Measurements from ENCODE around the gene FLACC1.
"Not testable (repeated sequence)": the region's sequence is repeated elsewhere in the genome, so short reads cannot be mapped to it uniquely, and the experiment has no call there.

The FLACC1 gene

DNA sequence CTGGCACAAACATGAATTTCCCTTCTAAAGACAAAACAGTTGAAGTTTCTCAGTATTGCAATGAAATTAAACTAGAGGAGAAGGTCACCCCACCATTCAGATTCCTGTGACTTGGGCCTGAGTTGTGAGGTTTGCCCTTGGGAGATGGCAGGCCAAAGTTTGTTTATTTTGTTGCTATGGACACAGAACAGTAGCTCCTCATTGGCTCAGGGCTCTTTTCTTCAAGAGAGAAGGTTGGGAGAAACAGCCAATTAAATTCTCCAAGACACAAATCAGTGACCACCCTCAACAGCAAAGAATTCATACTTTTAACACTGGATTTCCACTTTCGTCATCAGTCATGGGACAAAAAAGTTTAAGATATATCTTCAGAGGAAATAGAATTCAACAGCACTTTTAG is at the start of gene FLACC1:
Gene FLACC1, minus strand, starts transcription at position 125 of the 400 bp plus-strand sequence. CDS start 5,941 bp downstream, outside the sequence.
- no peak for DNase-seq (ENCODE audit: low read depth in 2 of 2)

DNA sequence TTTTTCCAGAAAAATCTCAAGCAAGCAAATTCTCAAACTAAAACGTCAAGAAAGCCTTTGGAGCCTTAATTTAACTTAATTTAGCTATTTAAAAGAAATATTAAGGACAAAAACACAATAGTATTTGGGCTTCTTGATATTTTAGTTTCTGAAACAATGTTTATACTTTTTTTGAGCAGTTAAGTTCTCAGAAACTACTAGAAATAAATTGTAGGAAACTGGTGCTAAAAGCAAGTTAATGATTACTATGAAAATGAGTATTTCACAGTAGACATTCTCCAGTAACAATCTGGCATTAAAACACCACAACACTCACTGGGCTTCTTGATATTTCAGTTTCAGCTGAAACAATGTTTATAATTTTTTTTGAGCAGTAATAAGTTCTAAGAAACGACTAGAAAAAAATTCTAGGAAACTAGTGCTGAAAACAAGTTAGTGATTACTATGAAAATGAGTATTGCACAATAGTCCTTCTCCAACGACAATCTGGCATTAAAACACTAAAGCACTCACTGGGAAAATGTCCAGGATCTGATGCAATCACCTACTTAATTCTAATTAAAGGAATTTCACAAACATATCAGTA is 49.0 kb upstream of the FLACC1 start:
- DNase-seq (ENCODE audit: low read depth in 2 of 2): no peak

DNA sequence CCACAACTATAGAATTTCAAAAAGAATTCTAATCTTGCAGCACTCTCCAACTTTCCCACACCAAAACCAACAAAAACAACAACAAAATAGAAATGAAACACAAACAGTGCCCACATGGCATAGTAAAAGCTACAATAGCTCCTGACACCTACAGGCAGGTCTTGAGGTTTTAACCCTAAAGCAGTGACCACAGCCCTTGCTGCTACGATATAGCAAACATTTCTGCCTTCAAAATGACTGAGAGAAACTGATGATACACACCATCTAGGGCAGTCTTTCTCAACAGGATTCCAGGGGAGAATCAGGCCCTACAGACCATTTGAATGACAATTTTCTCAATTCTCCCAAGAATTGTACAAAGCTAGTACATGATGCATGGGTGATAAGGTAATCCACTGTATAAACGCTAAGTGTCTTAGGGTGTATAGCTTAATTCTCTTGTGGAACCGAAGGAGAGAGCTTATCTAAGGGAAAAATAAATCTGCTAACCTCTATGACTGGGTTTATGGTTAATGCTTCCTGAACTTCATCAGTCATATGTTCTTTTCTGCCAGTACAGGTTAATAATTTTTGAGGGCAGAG is 47.6 kb upstream of the FLACC1 start:
- DNase-seq (ENCODE audit: low read depth in 2 of 2): no peak

- no peak for DNase-seq (ENCODE audit: low read depth in 2 of 2)
Measured at GRCh38 chr2:201403880-201404279, 46.7 kb upstream of the FLACC1 start.

- DNase-seq (ENCODE audit: low read depth in 2 of 2): no peak
Measured at GRCh38 chr2:201402651-201403562, 45.8 kb upstream of the FLACC1 start.

GRCh38 chr2:201401815-201402214 is 44.7 kb upstream of the FLACC1 start:
- DNase-seq (ENCODE audit: low read depth in 2 of 2): no peak

DNA sequence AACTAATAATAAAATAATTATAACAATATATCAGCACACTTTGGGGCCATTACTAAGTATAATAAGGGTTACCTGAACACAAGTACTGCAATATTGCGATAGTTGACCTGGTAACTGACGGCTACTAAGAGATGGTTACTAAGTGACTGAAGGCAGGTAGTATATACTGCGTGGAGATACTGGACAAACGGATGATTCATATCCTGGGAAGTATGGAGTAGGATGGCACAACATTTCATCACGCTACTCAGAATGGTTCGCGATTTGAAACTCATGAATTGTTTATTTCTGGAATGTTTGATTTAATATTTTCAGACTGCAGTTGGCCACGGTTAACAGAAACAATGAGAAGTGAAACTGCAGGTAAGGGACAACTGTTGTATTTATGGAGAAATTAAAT is 39.5 kb upstream of the FLACC1 start:
- DNase-seq (ENCODE audit: low read depth in 2 of 2): no peak

GRCh38 chr2:201383136-201383535 is 26.0 kb upstream of the FLACC1 start:
- DNase-seq (ENCODE audit: low read depth in 2 of 2): no peak

DNA sequence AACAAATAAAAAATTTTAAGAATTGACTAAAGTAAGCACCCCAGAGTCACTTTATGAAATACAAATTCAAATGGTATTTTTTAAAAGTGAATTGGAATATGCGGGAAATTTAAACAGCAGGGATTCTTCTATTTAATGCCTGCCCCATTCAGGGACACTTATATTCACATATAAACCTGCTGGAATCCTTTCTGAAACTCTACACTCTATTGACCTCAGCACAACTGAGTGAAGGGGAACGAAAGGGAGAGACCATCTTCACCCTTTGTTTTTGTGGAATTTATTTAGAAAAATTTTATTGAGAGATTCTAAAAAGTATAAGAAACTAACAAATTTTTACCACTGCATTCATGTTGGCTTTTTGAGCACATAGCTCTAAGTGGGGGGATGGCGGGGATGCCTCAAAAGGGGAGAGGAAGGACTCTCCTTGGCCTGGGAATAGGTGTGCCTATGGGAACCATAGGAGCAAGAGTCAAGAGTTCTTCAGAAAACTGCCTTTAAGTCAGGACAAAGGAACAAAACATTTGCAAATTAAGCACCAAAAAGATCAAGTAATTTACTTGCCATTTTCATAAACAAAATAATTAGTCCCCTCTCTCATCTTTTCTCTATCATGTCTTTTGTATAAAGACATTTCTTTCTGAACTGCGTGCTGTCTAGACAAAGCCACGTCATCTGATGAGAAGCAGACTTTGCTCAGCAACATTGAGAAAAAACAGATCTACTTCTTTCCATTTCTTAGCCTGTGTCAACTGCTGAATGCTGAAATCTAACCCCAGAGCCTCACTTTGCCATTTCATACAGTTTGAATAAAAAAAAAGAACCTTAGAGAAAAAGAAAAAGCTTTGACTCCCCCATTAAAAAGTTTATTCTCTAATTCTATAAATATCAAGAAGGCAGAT is 21.6 kb upstream of the FLACC1 start:
- DNase-seq (ENCODE audit: low read depth in 2 of 2): no peak

- DNase-seq (ENCODE audit: low read depth in 2 of 2): no peak
Measured at GRCh38 chr2:201377218-201377617, 20.1 kb upstream of the FLACC1 start.

DNA sequence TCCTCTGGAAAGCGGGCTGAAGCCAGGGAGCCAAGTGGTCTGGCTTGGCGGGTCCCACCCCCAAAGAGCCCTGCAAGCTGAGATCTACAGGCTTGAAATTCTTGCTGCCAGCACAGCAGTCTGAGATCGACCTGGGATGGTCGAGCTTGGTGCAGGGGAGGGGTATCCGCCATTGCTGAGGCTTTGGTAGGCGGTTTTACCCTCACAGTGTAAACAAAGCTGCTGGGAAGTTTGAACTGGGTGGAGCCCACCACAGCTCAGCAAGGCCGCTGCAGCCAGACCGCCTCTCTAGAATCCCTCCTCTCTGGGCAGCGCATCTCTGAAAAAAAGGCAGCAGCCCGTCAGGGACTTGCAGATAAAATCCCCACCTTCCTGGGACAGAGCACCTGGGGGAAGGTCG is 12.6 kb upstream of the FLACC1 start:
- no peak for DNase-seq (ENCODE audit: low read depth in 2 of 2)

DNA sequence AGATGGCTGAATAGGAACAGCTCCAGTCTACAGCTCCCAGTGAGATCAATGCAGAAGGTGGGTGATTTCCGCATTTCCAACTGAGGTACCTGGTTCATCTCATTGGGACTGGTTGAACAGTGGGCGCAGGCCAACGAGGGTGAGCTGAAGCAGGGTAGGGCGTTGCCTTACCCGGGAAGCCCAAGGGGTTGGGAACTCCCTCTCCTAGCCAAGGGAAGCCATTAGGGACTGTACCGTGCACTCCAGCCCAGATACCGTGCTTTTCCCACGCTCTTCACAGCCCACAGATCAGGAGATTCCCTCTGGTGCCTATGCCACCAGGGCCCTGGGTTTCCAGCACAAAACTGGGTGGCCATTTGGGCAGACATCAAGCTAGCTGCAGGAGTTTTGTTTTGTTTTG is 12.2 kb upstream of the FLACC1 start:
- DNase-seq (ENCODE audit: low read depth in 2 of 2): not testable (repeated sequence)

DNA sequence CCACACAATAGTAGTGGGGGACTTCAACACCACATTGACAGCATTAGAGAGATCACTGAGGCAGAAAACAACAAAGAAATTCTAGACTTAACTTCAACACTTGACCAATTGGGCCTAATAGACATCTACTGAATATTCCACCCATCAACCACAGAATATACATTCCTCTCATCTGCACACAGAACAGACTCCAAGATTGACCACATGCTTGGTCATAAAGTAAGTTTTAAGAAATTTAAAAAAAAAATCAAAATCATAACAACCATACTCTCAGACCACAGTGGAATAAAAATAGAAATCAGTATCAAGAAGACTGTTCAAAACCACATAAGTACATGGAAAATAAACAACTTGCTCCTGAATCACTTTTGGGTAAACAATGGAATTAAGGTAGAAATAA is 9.0 kb upstream of the FLACC1 start:
- DNase-seq (ENCODE audit: low read depth in 2 of 2): no peak

GRCh38 chr2:201363857-201364560 is 6.9 kb upstream of the FLACC1 start:
- peak in 1 of 2 donors; percentile 8 for DNase-seq (ENCODE audit: low read depth in 2 of 2)

GRCh38 chr2:201362396-201362795 is 5.3 kb upstream of the FLACC1 start:
- no peak for DNase-seq (ENCODE audit: low read depth in 2 of 2)

DNA sequence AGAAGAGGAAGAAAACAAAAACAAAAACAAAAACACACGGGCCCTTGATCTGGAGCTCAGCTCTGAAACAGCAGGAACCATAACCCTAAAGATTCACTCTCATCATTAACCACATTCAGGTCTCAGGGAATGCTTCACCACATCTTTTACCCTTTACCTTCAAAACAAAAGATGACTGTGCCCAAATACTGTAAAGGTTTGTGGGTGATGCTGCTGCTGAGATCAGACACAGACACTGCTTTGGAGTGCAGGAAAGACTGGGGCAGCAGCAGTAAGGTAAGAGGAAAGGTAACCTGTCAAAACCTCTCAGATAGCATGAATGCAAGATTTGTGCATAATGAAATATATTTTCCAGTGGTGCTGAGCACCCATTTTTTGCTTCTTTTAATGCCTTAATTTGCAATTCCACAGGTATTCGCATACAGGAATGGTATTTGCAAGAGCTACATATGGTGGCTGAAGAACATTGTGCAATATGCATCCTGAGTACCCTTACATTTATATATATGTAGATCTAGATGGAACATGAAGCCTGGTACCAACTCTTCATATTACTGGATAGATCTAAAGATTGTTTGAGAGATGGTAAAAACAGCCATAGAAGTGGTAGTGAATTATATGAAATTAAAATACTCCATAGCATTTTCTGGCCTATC is 4.1 kb upstream of the FLACC1 start:
- DNase-seq (ENCODE audit: low read depth in 2 of 2): no peak

- DNase-seq (ENCODE audit: low read depth in 2 of 2): no peak
Measured at GRCh38 chr2:201360256-201360655, 3.1 kb upstream of the FLACC1 start.

DNA sequence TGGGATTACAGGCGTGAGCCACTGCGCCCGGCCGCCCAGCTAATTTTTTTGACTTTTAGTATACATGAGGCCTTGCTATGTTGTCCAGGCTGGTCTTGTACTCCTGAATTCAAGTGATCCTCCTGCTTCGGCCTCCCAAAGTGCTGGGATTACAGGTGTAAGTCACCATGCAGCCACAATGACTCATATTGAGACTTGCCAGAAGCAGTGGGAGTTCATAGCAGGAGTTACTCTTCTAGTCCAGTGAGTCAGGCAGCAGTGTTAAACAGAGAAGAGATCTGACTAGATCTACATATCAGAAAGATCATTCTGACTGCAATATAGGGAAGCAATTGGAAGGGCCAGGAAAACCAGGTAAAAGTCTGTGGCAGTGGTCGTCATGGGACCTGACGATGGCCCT is 1.5 kb upstream of the FLACC1 start:
- DNase-seq (ENCODE audit: low read depth in 2 of 2): no peak

DNA sequence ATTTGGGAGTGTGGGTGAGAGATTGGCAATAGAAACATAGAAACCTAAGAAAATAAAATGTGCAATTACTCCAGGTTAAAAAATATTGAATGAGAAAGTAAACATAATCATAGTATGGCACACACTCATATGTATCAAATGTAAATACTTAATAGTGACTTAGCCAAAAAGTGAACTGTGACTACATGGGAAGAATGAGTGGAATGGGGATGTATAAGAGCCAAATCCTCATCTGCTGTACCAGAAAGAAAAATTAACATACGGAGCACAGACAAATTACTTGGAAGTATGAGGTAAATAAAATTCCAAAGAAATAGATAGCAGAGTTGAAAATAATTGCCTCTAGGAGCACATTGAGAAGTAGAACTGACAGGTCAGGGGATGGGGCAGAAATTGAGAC is 4.0 kb downstream of the FLACC1 start:
- DNase-seq (ENCODE audit: low read depth in 2 of 2): no peak

GRCh38 chr2:201350879-201351278 is 6.3 kb downstream of the FLACC1 start:
- DNase-seq (ENCODE audit: low read depth in 2 of 2): no peak

DNA sequence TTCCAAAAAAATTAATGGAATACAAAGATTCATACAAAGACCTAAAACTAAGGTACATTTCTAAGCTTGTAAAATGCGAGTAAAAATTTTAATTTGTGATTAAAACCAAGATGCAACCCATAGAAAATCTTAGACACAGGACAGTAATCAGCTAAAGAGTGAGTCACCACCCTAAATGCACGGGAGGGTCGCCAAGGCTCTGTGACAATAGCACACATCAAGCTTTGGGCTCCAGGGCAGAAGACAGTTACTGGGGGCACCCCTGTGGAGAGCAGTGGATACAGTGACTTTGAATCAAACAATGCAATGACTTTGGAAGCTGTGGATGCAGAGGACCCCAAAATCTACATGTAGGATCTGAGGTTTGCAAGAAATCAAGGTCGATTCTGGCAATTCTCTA is 7.5 kb downstream of the FLACC1 start:
- DNase-seq (ENCODE audit: low read depth in 2 of 2): no peak

All from stimulated activated CD4-positive, alpha-beta T cell treated with anti-CD3 and anti-CD28 coated beads, Interleukin-1b, Interleukin-23, amount 100 ng/mL, for 4 hours (primary cell).